ENCODE data around the gene NDRG4. TPM values are rescaled to one million over a fixed set of nuclear protein-coding genes. Genes with fewer than 3 reads are reported as not detected.

Gene NDRG4
- total RNA-seq, 6 experiments from 2014 or later = 1.5 to 5.3 (median 3.6) TPM

DNA sequence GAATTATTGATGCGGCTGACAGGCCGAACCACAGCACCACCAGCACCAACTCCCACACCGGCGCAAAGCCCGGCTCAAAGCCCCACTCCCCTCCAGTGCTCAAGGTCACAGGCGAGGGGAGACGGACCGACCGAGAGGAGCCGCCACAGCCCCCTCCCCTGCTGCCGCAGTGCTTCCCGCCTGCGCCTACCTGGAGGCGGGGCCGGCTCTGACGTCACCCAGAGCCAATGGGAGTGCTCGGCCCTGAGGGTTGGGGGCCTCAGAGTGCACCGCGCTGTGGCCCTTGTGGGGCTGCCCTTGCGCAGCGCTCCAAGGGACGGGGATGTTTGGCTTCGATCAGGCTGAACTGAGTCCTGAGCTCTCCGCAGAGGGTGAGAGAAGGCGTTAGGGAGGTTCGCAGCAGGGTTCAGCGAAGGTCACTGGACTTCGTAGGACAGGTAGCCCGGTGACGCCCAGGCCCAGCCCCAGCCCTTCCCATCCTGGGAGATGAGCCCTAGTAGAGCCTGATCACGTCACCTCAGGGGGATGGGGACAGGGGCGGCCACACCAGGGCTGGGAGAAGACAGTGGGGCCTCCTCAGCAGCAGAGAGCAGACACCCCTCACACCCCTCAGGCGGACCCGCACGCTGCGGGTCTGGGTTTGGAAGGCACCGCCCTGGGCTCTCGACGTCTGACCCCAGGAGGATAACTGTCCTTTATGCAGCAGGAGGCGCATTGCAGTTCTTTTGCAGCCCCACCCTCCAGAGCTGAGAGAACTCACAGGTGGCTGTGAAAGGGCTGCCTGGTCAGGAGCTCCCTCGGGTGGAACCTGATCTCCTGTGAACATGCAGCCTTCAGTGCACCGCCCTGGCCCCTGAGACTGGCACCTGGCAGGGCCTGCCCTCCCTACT is 1.5 kb downstream of the NDRG4 start:
- Mint-ChIP-seq H3K4me3 (no peak overlapping the region), H3K27me3 (ENCODE audit: insufficient read depth) (peaks cover 18% of the 10 kb centered on the region), H3K36me3 (ENCODE audit: low read depth) (no peaks in the 10 kb centered on the region), H3K4me1 (ENCODE audit: low read depth) (peaks cover 7% of the 10 kb centered on the region; the same call in 1 of the 2 replicates), H3K27ac (no peak overlapping the region), H3K9me3 (no peaks in the 10 kb centered on the region)
- no peak for DNase-seq
- TF ChIP-seq, protein P1, sequence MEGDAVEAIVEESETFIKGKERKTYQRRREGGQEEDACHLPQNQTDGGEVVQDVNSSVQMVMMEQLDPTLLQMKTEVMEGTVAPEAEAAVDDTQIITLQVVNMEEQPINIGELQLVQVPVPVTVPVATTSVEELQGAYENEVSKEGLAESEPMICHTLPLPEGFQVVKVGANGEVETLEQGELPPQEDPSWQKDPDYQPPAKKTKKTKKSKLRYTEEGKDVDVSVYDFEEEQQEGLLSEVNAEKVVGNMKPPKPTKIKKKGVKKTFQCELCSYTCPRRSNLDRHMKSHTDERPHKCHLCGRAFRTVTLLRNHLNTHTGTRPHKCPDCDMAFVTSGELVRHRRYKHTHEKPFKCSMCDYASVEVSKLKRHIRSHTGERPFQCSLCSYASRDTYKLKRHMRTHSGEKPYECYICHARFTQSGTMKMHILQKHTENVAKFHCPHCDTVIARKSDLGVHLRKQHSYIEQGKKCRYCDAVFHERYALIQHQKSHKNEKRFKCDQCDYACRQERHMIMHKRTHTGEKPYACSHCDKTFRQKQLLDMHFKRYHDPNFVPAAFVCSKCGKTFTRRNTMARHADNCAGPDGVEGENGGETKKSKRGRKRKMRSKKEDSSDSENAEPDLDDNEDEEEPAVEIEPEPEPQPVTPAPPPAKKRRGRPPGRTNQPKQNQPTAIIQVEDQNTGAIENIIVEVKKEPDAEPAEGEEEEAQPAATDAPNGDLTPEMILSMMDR (IDR thresholded peaks at IDR 0.05) = no peak

DNA sequence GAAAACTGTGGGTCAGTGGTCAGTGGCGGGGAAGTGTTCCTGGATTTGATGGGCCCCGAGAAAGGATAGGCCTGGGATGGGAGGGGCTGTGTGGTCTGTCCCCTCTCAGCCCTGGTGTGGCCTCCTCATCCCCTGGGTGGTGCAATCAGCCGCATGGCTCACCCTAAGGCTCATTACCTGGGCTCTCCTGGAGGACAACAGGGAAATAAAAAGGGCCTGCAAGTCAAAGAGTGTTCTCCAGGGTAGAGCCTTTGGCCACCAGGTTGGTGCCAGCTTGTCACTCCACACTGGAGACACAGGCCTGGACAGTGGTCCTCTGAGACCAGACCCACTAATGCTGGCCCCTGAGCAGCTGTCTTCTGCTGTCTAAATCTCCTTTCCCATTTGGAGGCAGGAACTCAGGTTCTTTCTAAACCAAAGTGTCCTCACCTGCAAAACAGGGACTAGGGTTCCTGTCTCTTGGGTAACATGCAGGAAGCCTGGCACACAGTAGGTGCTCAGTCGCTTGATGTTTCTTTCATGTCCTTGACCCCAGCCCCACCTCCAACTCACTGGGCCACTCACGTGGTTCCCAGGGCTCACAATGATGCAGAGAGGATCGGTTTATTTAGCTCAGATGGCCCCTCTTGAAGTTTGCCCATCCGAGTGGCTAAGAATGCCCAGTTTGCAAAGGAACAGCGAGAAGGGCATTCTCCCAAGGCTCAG is 2.4 kb downstream of the NDRG4 start:
- H3K36me3 Mint-ChIP-seq (ENCODE audit: low read depth) = no peaks in the 10 kb centered on the region
- DNase-seq = no peak
- H3K27me3 Mint-ChIP-seq (ENCODE audit: insufficient read depth) = peaks cover 18% of the 10 kb centered on the region
- peaks cover 7% of the 10 kb centered on the region; the same call in 1 of the 2 replicates for H3K4me1 Mint-ChIP-seq (ENCODE audit: low read depth)
- no peak overlapping the region for H3K27ac Mint-ChIP-seq
- TF ChIP-seq, protein P1 (IDR thresholded peaks at IDR 0.05) = no peak
- H3K4me3 Mint-ChIP-seq = no peak overlapping the region
- no peaks in the 10 kb centered on the region for H3K9me3 Mint-ChIP-seq

DNA sequence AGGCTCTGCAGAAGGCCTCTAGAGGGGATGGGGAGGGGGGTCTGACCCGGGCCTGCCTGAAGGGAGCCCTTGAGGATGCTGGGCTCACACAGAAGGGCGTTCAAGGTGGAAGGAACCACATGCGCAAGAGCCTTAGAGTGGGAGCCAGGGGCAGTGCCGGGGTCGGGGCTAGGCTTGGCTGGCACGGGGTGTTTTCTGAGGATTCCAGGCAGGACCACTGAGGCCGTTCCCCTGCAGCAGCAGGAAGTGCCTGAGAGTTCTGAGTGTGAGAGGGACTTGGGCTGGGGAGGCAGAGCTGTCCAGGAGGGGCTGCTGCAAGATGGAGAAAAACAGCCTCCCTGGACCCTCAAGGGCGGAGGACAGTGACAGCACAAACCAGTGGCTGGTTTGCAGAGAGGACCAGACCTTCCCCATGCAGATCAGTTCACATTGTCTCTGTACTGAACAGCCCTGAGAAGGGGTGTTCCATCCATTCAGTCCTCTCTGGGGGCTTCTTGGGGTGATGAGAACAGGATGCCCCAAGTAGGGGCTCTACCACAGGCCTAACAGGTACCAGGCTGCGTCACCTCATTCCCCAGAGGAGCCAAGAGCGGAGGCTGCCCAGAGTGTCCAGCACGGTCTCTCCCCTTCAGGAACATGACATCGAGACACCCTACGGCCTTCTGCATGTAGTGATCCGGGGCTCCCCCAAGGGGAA is 3.4 kb downstream of the NDRG4 start:
- TF ChIP-seq, protein P1 (IDR thresholded peaks at IDR 0.05) = no peak
- no peak overlapping the region for H3K27ac Mint-ChIP-seq
- no peak for DNase-seq

DNA sequence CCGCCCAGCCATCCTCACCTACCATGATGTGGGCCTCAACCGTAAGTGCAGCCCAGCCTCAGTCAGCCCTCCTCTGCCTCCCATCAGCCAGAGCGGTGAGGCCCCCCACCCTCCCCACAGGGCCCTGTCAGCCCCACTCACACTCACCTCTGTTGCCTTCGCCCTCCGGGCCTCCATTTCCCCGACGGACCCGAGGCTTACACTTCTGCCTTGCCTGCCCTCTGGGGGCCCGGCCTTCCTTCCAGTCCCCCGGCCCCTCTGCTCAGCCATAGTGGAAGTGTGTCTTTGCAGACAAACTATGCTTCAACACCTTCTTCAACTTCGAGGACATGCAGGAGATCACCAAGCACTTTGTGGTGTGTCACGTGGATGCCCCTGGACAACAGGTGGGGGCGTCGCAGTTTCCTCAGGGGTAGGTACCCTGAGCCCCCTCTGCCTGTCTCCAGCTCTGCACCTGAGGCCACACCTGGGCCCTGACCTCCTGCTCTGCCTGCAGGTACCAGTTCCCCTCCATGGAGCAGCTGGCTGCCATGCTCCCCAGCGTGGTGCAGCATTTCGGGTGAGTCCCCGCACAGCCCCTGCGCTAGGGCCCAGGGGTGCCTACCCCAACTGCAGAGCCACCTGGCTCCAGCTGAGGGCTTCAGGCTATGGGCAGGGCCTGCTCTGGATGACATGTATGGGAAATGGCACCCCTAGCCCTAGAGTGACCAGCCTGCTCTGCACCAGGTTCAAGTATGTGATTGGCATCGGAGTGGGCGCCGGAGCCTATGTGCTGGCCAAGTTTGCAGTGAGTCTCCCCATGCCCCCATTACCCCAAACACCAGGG is 4.1 kb downstream of the NDRG4 start:
- Mint-ChIP-seq H3K9me3 (no peaks in the 10 kb centered on the region), H3K4me1 (ENCODE audit: low read depth) (peaks cover 7% of the 10 kb centered on the region; the same call in 1 of the 2 replicates), H3K27ac (no peak overlapping the region), H3K4me3 (no peak overlapping the region), H3K27me3 (ENCODE audit: insufficient read depth) (peaks cover 18% of the 10 kb centered on the region), H3K36me3 (ENCODE audit: low read depth) (no peaks in the 10 kb centered on the region)
- DNase-seq = no peak
- TF ChIP-seq, protein P1 (IDR thresholded peaks at IDR 0.05) = no peak

More for the DNA sequence above, 3.4 kb downstream of the NDRG4 start:
- Mint-ChIP-seq H3K4me3 (no peak overlapping the region), H3K9me3 (no peaks in the 10 kb centered on the region), H3K4me1 (ENCODE audit: low read depth) (peaks cover 7% of the 10 kb centered on the region; the same call in 1 of the 2 replicates), H3K27me3 (ENCODE audit: insufficient read depth) (peaks cover 18% of the 10 kb centered on the region), H3K36me3 (ENCODE audit: low read depth) (no peaks in the 10 kb centered on the region)
